IMR-90 (cell line): ENCODE data around the gene FGF7. TPM values are rescaled to one million over a fixed set of nuclear protein-coding genes. Genes with fewer than 3 reads are reported as not detected.

Experiments used
- ATAC-seq: fragments of 200-7000 bp; cut with Tn5 transposase; 2 replicates; pipeline ENCODE4 v1.9.1; 2020; ENCODE audit warnings: low read depth, mild to moderate bottlenecking, moderate library complexity
- BruUV-seq: library from RNA; stranded (reverse); fragments of 400-500 nt; replicated peaks from 2 replicates; lab custom pipeline; 2021; lab: Mats Ljungman, UMichigan
- CTCF ChIA-PET: fragments of 300-600 bp; formaldehyde crosslinking; extraction: SDS; loops from one replicate; lab custom pipeline; 2021; ENCODE audit warnings: antibody characterized with exemption; lab: Yijun Ruan, JAX
- POLR2A ChIA-PET: fragments of 300-600 bp; sonication (Branson Sonifier 250); formaldehyde crosslinking; loops from one replicate; lab custom pipeline; 2022; ENCODE audit warnings: antibody characterized with exemption; ENCODE audit not compliant: unreplicated experiment; lab: Charles Lee
- DNase-seq: peaks from one replicate; pipeline ENCODE4 v3.0.0; 2013
- H2AFZ ChIP-seq: replicated peaks from 2 replicates; pipeline ENCODE3; 2013; ENCODE audit warnings: low read length, mild to moderate bottlenecking; ENCODE audit not compliant: poor library complexity
- H2AK5ac ChIP-seq: 2 replicates; pipeline ENCODE4 v1.6.1; 2013; ENCODE audit warnings: low read depth, low read length, inconsistent platforms
- H2AK9ac ChIP-seq: replicated peaks from 2 replicates; pipeline ENCODE3; 2013; ENCODE audit warnings: mild to moderate bottlenecking, low read depth, low read length, moderate library complexity; ENCODE audit not compliant: poor library complexity
- H2BK120ac ChIP-seq: 2 replicates; pipeline ENCODE4 v1.6.1; 2013; ENCODE audit warnings: low read depth, low read length, inconsistent platforms
- H2BK15ac ChIP-seq: 3 replicates; pipeline ENCODE4 v1.6.1; 2013; ENCODE audit warnings: low read depth, low read length, inconsistent platforms
- H2BK20ac ChIP-seq: 2 replicates; pipeline ENCODE4 v1.6.1; 2013; ENCODE audit warnings: low read depth, mild to moderate bottlenecking, inconsistent platforms, low read length, moderate library complexity
- H2BK5ac ChIP-seq: 2 replicates; pipeline ENCODE4 v1.6.1; 2013; ENCODE audit warnings: mild to moderate bottlenecking, low read depth, low read length, inconsistent platforms; ENCODE audit not compliant: poor library complexity, severe bottlenecking
- H3K14ac ChIP-seq: replicated peaks from 2 replicates; pipeline ENCODE4 v1.6.1; 2013; ENCODE audit warnings: low read depth, low read length, inconsistent platforms
- H3K18ac ChIP-seq: 2 replicates; pipeline ENCODE4 v1.6.1; 2013; ENCODE audit warnings: low read depth, low read length, control low read depth
- H3K23ac ChIP-seq: 2 replicates; pipeline ENCODE4 v1.6.1; 2013; ENCODE audit warnings: low read depth, low read length, inconsistent platforms
- H3K27ac ChIP-seq: 2 replicates; pipeline ENCODE4 v1.5.1; 2013; ENCODE audit warnings: mild to moderate bottlenecking, control low read depth, low read length; ENCODE audit not compliant: insufficient read depth
- H3K27me3 ChIP-seq: 2 replicates; pipeline ENCODE4 v1.6.1; 2013; ENCODE audit warnings: low read length; ENCODE audit not compliant: control insufficient read depth, insufficient read depth
- H3K36me3 ChIP-seq: 2 replicates; pipeline ENCODE4 v1.6.1; 2013; ENCODE audit warnings: low read length, mixed read lengths; ENCODE audit not compliant: control insufficient read depth, insufficient read depth
- H3K4ac ChIP-seq: 2 replicates; pipeline ENCODE4 v1.6.1; 2013; ENCODE audit warnings: low read depth, low read length, inconsistent platforms
- H3K4me1 ChIP-seq: 2 replicates; pipeline ENCODE4 v1.6.1; 2013; ENCODE audit warnings: low read length, mixed read lengths; ENCODE audit not compliant: control insufficient read depth, insufficient read depth
- H3K4me2 ChIP-seq: 2 replicates; pipeline ENCODE4 v1.6.1; 2013; ENCODE audit warnings: low read depth, mild to moderate bottlenecking, control low read depth, low read length, moderate library complexity
- H3K4me3 ChIP-seq: 2 replicates; pipeline ENCODE4 v1.5.1; 2013; ENCODE audit warnings: low read depth, mild to moderate bottlenecking, control low read depth, low read length, moderate library complexity; ENCODE audit not compliant: insufficient read depth
- H3K56ac ChIP-seq: 2 replicates; pipeline ENCODE4 v1.6.1; 2013; ENCODE audit warnings: low read length, inconsistent platforms; ENCODE audit not compliant: insufficient read depth; ENCODE audit errors: extremely low read depth
- H3K79me1 ChIP-seq, 2 experiments: 2 replicates each; pipeline ENCODE4 v1.6.1; 2013; ENCODE audit warnings: low read length in 2 of 2, inconsistent platforms in 1 of 2, low read depth in 1 of 2
- H3K9ac ChIP-seq: 2 replicates; pipeline ENCODE4 v1.6.1; 2013; ENCODE audit warnings: low read depth, low read length, control low read depth
- H3K9me1 ChIP-seq: 2 replicates; pipeline ENCODE4 v1.6.1; 2013; ENCODE audit warnings: low read length, inconsistent platforms; ENCODE audit not compliant: insufficient read depth
- H3K9me3 ChIP-seq: 2 replicates; pipeline ENCODE4 v1.6.1; 2013; ENCODE audit warnings: low read length; ENCODE audit not compliant: control insufficient read depth, insufficient read depth
- H4K20me1 ChIP-seq: 2 replicates; pipeline ENCODE4 v1.6.1; 2013; ENCODE audit warnings: low read length, inconsistent platforms; ENCODE audit not compliant: insufficient read depth
- H4K5ac ChIP-seq: 2 replicates; pipeline ENCODE4 v1.6.1; 2013; ENCODE audit warnings: mild to moderate bottlenecking, low read depth, low read length, control low read depth
- H4K8ac ChIP-seq, 2 experiments: 2 replicates each; pipeline ENCODE4 v1.6.1; 2013; ENCODE audit warnings: low read depth in 2 of 2, low read length in 2 of 2, control low read depth in 1 of 2, inconsistent platforms in 1 of 2
- H4K91ac ChIP-seq: 2 replicates; pipeline ENCODE4 v1.6.1; 2013; ENCODE audit warnings: low read depth, low read length, inconsistent platforms; ENCODE audit not compliant: insufficient read depth
- BHLHE40 ChIP-seq: fragments of 150-350 bp; IDR thresholded peaks from 2 replicates; pipeline ENCODE4 v1.6.1; 2016; ENCODE audit warnings: mild to moderate bottlenecking, low read depth, low read length
- CEBPB ChIP-seq: IDR thresholded peaks from 2 replicates; pipeline ENCODE4 v1.6.1; 2012; ENCODE audit warnings: low read depth, low read length, improper control_type of control experiment
- CHD1 ChIP-seq: IDR thresholded peaks from 2 replicates; pipeline ENCODE4 v1.6.1; 2012; ENCODE audit warnings: low read depth, low read length, improper control_type of control experiment
- CTCF ChIP-seq: conservative IDR thresholded peaks from 2 replicates; pipeline ENCODE4 v1.5.1; 2012; ENCODE audit warnings: mild to moderate bottlenecking, low read depth, low read length, improper control_type of control experiment
- FOS ChIP-seq: fragments of 150-350 bp; IDR thresholded peaks from 2 replicates; pipeline ENCODE4 v1.6.1; 2016; ENCODE audit warnings: low read depth, low read length
- MAFK ChIP-seq: IDR thresholded peaks from 2 replicates; pipeline ENCODE4 v1.6.1; 2012; ENCODE audit warnings: low read depth, low read length, improper control_type of control experiment
- MAZ ChIP-seq: IDR thresholded peaks from 2 replicates; pipeline ENCODE4 v1.6.1; 2012; ENCODE audit warnings: low read depth, mild to moderate bottlenecking, low read length, improper control_type of control experiment, moderate library complexity, borderline replicate concordance
- MXI1 ChIP-seq: IDR thresholded peaks from 2 replicates; pipeline ENCODE4 v1.6.1; 2012; ENCODE audit warnings: low read depth, mild to moderate bottlenecking, low read length, moderate library complexity, borderline replicate concordance
- NFE2L2 ChIP-seq: fragments of 150-350 bp; IDR thresholded peaks from 2 replicates; pipeline ENCODE4 v1.6.1; 2016; ENCODE audit warnings: low read depth, mild to moderate bottlenecking, low read length
- POLR2A ChIP-seq: IDR thresholded peaks from 2 replicates; pipeline ENCODE4 v1.6.1; 2012; ENCODE audit warnings: mild to moderate bottlenecking, low read depth, low read length
- RAD21 ChIP-seq: IDR thresholded peaks from 2 replicates; pipeline ENCODE4 v1.6.1; 2012; ENCODE audit warnings: low read length, improper control_type of control experiment
- RCOR1 ChIP-seq: IDR thresholded peaks from 2 replicates; pipeline ENCODE4 v1.6.1; 2012; ENCODE audit warnings: mild to moderate bottlenecking, low read length, improper control_type of control experiment; ENCODE audit not compliant: insufficient replicate concordance
- RFX5 ChIP-seq: IDR thresholded peaks from 2 replicates; pipeline ENCODE4 v1.8.0; 2012; ENCODE audit warnings: low read depth, mild to moderate bottlenecking, low read length, moderate library complexity
- SMC3 ChIP-seq: fragments of 150-350 bp; IDR thresholded peaks from 2 replicates; pipeline ENCODE4 v1.6.1; 2016; ENCODE audit warnings: low read depth, mild to moderate bottlenecking, antibody characterized with exemption, low read length, moderate library complexity
- USF2 ChIP-seq: fragments of 150-350 bp; IDR thresholded peaks from 2 replicates; pipeline ENCODE4 v1.6.1; 2017; ENCODE audit warnings: mild to moderate bottlenecking, antibody characterized with exemption, low read length, low read depth
- WGBS, 2 experiments: methylation state at CpG; one replicate each; pipeline versions ENCODE4 v1.1.5 to v1.1.7; 2013; ENCODE audit warnings: missing lambda C conversion rate in 2 of 2; ENCODE audit not compliant: insufficient read length in 1 of 2; ENCODE audit errors: extremely low coverage in 2 of 2; 5-methylcytosine and 5-hydroxymethylcytosine counted together
- dilution Hi-C: fragments of 300-500 bp; cut with HindIII; formaldehyde crosslinking; loops from one replicate; pipeline ENCODE4 v1.14.3; 2018; ENCODE audit warnings: low sequenced_read_pairs; ENCODE audit not compliant: unreplicated experiment
- in situ Hi-C: fragments of 300-500 bp; cut with MboI; formaldehyde crosslinking; loops from 3 replicates; pipeline ENCODE4 v1.14.3; 2019; ENCODE audit warnings: low sequenced_read_pairs, inconsistent platforms, mixed read lengths
- intact Hi-C: fragments of 100-400 bp; cut with micrococcal nuclease; formaldehyde crosslinking; loops from 2 replicates; pipeline ENCODE4 v1.10.0; 2022
- polyA plus RNA-seq, 3 experiments: library from polyadenylated mRNA; depleted of rRNA; stranded (reverse); fragments of >200 nt; gene quantifications; 2 replicates each; pipeline ENCODE4 v1.2.3, GENCODE V29; 2012; ENCODE audit warnings: low replicate concordance in 1 of 3
- total RNA-seq: library from RNA; depleted of rRNA; stranded (reverse); fragments of >200 nt; gene quantifications from 2 replicates; pipeline ENCODE4 v1.2.3, GENCODE V29; 2012

The FGF7 gene
- total and polyA plus RNA-seq, 2 of the 4 experiments (the other 2 are of a cell fraction): 27.3 to 34.8 TPM

GRCh38 chr15:49466119-49466518, 43.1 kb downstream of the FGF7 start:
- no CpG with 5 or more reads among the region's 1 CpG for WGBS, 2 experiments
- Histone ChIP-seq H3K9me1 (no peaks in the 10 kb centered on the region), H3K18ac (peak overlapping the region; percentile 83; the same call in 1 of the 2 replicates), H4K8ac (peak overlapping the region; percentile 4 to 74; a peak in 2 of 4 replicates), H2BK15ac (no peak overlapping the region), H2BK20ac (peak overlapping the region; percentile 4; the same call in 1 of the 2 replicates), H2BK120ac (peak overlapping the region; percentile 21; the same call in 1 of the 2 replicates), H3K4me1 (peaks cover 3% of the 10 kb centered on the region; the same call in 1 of the 2 replicates), H3K14ac (peak overlapping the region; percentile 0; the same call in 1 of the 2 replicates), H2AK9ac (no peak overlapping the region), H3K23ac (peak overlapping the region; percentile 5; the same call in 1 of the 2 replicates), H4K91ac (no peak overlapping the region), H3K27me3 (no peaks in the 10 kb centered on the region), H3K36me3 (peaks cover 13% of the 10 kb centered on the region), H2BK5ac (peak overlapping the region; percentile 67), H4K5ac (peak overlapping the region; percentile 72; the same call in 1 of the 2 replicates), H3K4ac (peak overlapping the region; percentile 46; the same call in 1 of the 2 replicates), H3K9ac (no peak overlapping the region; the same call in 1 of the 2 replicates), H3K4me3 (no peak overlapping the region), H4K20me1 (no peaks in the 10 kb centered on the region), H3K27ac (0 out of 2 replicates have a peak overlapping the region, but pooled peaks have one; percentile 14), H3K4me2 (peak overlapping the region; percentile 96), H3K79me1 (peaks cover 0 to 11% of the 10 kb centered on the region in 2 experiments; a peak in 2 of 4 replicates), H3K56ac (no peak overlapping the region), H2AFZ (no peak overlapping the region), H2AK5ac (no peak overlapping the region; the same call in 1 of the 2 replicates), H3K9me3 (no peaks in the 10 kb centered on the region)
- POLR2A ChIA-PET: interaction anchor here (0.8 kb wide), 1 partner anchor 538 kb away, joined by 3 read pairs; no protein-coding TSS in a partner anchor
- ATAC-seq: no peak
- in situ Hi-C loops: no loop called here
- DNase-seq: no peak
- CTCF ChIA-PET: no interaction called here
- TF ChIP-seq USF2 (no peak), RFX5 (no peak), FOS (no peak), MAZ (no peak), MXI1 (no peak), CHD1 (no peak), RCOR1 (no peak), RAD21 (no peak), SMC3 (no peak), POLR2A (no peak), MAFK (no peak), CEBPB (no peak), NFE2L2 (no peak), CTCF (no peak), BHLHE40 (no peak)
- BruUV-seq: no TSS peak
- intact Hi-C loops: no loop called here
- dilution Hi-C loops: no loop called here
